Choroid plexus epithelial cell (primary cell): ENCODE results near the gene ACSL5.
A peak's percentile ranks its signal among the peaks of the same experiment; 100 is the strongest.

ENCODE experiments used
- DNase-seq: peaks from one replicate; pipeline ENCODE4 v3.0.0-alpha.2; 2010; ENCODE audit warnings: low read depth
- H3K4me3 ChIP-seq: 2 replicates; pipeline ENCODE4 v1.5.1; 2011; ENCODE audit warnings: low read depth, mild to moderate bottlenecking, control low read depth, low read length, moderate library complexity
- TF ChIP-seq, protein P1 (sequence below): conservative IDR thresholded peaks from 2 replicates; pipeline ENCODE4 v1.5.1; 2011; ENCODE audit warnings: low read depth, mild to moderate bottlenecking, control low read depth, inconsistent platforms, low read length, moderate library complexity

The ACSL5 gene

GRCh38 chr10:112343056-112343806 is 30.7 kb upstream of the ACSL5 start:
- no peak overlapping the region for H3K4me3 ChIP-seq
- no peak for DNase-seq
- TF ChIP-seq, protein P1, sequence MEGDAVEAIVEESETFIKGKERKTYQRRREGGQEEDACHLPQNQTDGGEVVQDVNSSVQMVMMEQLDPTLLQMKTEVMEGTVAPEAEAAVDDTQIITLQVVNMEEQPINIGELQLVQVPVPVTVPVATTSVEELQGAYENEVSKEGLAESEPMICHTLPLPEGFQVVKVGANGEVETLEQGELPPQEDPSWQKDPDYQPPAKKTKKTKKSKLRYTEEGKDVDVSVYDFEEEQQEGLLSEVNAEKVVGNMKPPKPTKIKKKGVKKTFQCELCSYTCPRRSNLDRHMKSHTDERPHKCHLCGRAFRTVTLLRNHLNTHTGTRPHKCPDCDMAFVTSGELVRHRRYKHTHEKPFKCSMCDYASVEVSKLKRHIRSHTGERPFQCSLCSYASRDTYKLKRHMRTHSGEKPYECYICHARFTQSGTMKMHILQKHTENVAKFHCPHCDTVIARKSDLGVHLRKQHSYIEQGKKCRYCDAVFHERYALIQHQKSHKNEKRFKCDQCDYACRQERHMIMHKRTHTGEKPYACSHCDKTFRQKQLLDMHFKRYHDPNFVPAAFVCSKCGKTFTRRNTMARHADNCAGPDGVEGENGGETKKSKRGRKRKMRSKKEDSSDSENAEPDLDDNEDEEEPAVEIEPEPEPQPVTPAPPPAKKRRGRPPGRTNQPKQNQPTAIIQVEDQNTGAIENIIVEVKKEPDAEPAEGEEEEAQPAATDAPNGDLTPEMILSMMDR = no peak

DNA sequence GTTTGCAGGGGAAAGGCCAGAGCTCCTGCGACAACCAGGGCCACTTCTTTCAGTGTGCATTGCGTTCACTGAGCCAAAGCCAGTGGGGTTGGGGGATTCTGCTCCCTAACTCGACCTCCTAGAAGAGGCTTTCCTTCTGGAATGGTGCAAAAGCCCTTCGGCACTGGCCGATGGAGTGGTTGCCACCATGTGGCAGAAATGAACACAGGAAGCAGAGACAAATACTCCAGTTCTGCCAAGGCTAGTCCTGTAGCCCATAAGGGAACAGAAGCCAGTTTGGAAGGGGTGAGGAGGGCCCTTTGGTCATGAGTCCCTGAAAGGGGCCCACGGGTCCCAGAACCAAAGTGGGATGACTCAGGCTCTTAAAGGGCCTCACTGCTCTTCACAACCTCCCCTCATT is 29.7 kb upstream of the ACSL5 start:
- no peak overlapping the region for H3K4me3 ChIP-seq
- no peak for DNase-seq
- TF ChIP-seq, protein P1 = peak; percentile 24

GRCh38 chr10:112345202-112345601 is 28.7 kb upstream of the ACSL5 start:
- no peak for DNase-seq
- TF ChIP-seq, protein P1 = no peak
- H3K4me3 ChIP-seq = no peak overlapping the region

- H3K4me3 ChIP-seq = no peak overlapping the region
- TF ChIP-seq, protein P1 = no peak
- DNase-seq = no peak
Observed at GRCh38 chr10:112345743-112346142, 28.2 kb upstream of the ACSL5 start.

DNA sequence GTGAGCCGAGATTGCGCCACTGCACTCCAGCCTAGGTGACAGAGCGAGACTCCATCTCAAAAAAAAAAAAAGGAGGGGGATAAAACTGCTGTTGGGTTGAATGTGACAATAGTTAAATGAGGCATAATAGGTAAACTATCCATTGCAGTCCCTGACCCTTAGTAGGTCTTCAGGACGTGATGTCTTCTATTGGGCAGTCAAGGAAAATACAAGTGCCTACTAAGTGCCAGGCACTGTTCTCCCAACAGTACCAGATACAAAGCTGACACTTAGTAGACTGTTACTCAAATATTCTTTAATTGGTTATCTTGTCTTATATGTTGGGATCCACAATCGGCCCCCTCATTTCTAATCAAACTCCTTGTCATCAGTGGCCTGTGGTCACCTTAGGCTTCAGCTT is 27.1 kb upstream of the ACSL5 start:
- DNase-seq = no peak
- no peak overlapping the region for H3K4me3 ChIP-seq
- TF ChIP-seq, protein P1 = no peak

DNA sequence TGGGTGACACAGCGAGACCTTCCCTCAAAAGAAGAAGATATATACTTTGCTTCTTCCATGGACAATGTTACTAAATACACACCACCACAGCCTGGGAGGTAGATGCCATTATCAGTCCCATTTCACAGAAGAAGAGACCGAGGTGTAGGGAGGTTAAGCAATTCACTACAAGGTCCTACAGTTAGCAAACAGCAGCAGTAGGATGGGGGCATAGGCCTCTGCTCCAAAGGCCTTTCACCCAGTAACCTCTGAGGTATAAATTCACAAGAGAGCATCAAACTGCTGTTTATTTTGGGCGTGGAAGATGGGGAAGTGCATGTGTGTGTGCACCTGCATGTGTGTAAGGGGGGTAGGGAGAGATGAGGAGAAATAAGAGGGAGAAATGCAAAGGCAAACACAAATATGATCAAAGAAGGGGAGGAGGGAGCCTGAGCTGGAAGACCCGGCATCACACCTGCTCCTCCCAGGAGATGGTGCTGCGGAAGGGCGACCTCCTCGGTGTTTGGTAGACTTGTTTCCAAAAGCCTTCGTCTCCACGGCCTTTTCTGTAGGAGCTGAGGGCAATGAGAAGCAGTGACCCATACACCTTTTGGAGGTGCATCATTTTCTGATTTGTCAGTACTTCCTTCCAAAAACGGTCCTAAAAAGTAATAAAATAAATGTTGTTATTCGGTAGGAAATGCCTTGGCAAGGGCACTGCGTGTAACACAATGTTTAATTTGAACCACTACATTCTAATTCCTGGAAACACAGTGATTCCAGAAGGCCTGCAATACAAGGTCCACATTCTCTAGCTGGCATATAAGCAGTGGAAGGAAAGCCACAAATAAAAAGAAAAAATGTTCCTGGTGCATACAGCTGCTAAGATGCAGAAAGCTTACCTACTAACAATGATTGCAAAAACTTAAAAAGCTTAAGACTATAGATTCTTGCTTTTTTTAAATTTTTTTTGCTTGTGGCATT is 25.9 kb upstream of the ACSL5 start:
- no peak overlapping the region for H3K4me3 ChIP-seq
- TF ChIP-seq, protein P1 = no peak
- no peak for DNase-seq
